MM.1S (cell line): Measurements from ENCODE around the gene BRPF3.

ENCODE experiments used
- DNase-seq: peaks from one replicate; pipeline ENCODE4 v3.0.0-alpha.2; 2015
- H2AFZ ChIP-seq: fragments of 300-600 bp; sonication (generic); 2 replicates; pipeline ENCODE4 v1.6.0; 2016; ENCODE audit warnings: antibody characterized with exemption, low read length
- H3F3A ChIP-seq: fragments of 300-600 bp; sonication (generic); 2 replicates; pipeline ENCODE4 v1.6.1; 2016; ENCODE audit warnings: mild to moderate bottlenecking, antibody characterized with exemption, low read length, moderate library complexity, mixed read lengths; ENCODE audit not compliant: insufficient read depth
- H3K27ac ChIP-seq: fragments of 300-600 bp; sonication (generic); 2 replicates; pipeline ENCODE4 v1.5.1; 2016; ENCODE audit warnings: mild to moderate bottlenecking, low read length
- H3K27me3 ChIP-seq: fragments of 300-600 bp; sonication (generic); replicated peaks from 2 replicates; pipeline ENCODE4 v1.6.0; 2016; ENCODE audit warnings: low read length; ENCODE audit not compliant: insufficient read depth
- H3K36me3 ChIP-seq: fragments of 300-600 bp; sonication (generic); replicated peaks from 2 replicates; pipeline ENCODE4 v1.6.1; 2016; ENCODE audit warnings: mild to moderate bottlenecking, low read length, mixed read lengths; ENCODE audit not compliant: insufficient read depth
- H3K4me1 ChIP-seq: fragments of 300-600 bp; sonication (generic); 2 replicates; pipeline ENCODE4 v1.6.1; 2016; ENCODE audit warnings: low read length, mixed read lengths
- H3K4me2 ChIP-seq: fragments of 300-600 bp; sonication (generic); 2 replicates; pipeline ENCODE4 v1.6.0; 2016; ENCODE audit warnings: low read depth, low read length
- H3K4me3 ChIP-seq: fragments of 300-600 bp; sonication (generic); 2 replicates; pipeline ENCODE4 v1.5.1; 2016; ENCODE audit warnings: low read length, mixed read lengths
- H3K79me2 ChIP-seq: fragments of 300-600 bp; sonication (generic); 2 replicates; pipeline ENCODE4 v1.6.1; 2016; ENCODE audit warnings: mixed run types, low read length, mixed read lengths
- H3K9ac ChIP-seq: fragments of 300-600 bp; sonication (generic); 2 replicates; pipeline ENCODE4 v1.6.1; 2016; ENCODE audit warnings: low read length, mixed read lengths
- H3K9me2 ChIP-seq: fragments of 300-600 bp; sonication (generic); replicated peaks from 2 replicates; pipeline ENCODE4 v1.6.1; 2016; ENCODE audit warnings: mild to moderate bottlenecking, low read length, mixed read lengths; ENCODE audit not compliant: insufficient read depth
- H3K9me3 ChIP-seq: fragments of 300-600 bp; sonication (generic); replicated peaks from 2 replicates; pipeline ENCODE4 v1.6.1; 2016; ENCODE audit warnings: mild to moderate bottlenecking, low read length, mixed read lengths; ENCODE audit not compliant: insufficient read depth
- H4K20me1 ChIP-seq: fragments of 300-600 bp; sonication (generic); 2 replicates; pipeline ENCODE4 v1.6.1; 2016; ENCODE audit warnings: mild to moderate bottlenecking, low read length, moderate library complexity, mixed read lengths; ENCODE audit not compliant: insufficient read depth
- CTCF ChIP-seq: fragments of 300-600 bp; sonication (generic); IDR thresholded peaks from 2 replicates; pipeline ENCODE4 v1.5.1; 2016; ENCODE audit warnings: antibody characterized with exemption, low read length, mixed read lengths
- EZH2 ChIP-seq: fragments of 300-600 bp; sonication (generic); optimal IDR thresholded peaks from 2 replicates; pipeline ENCODE3; 2017; ENCODE audit warnings: low read depth, mild to moderate bottlenecking, antibody characterized with exemption, low read length, mixed read lengths
- EZH2phosphoT487 ChIP-seq: fragments of 300-600 bp; sonication (generic); IDR thresholded peaks from 2 replicates; pipeline ENCODE4 v1.6.1; 2018; ENCODE audit warnings: antibody characterized with exemption, low read length

BRPF3 gene

GRCh38 chr6:36227379-36228228 lies 31.1 kb downstream of the BRPF3 start:
- Histone ChIP-seq H3K9me3 (no peaks in the 10 kb centered on the region), H3K27ac (no peak overlapping the region), H3K9me2 (no peaks in the 10 kb centered on the region), H3K4me1 (no peaks in the 10 kb centered on the region), H3K36me3 (0 out of 2 replicates have a peak, but pooled peaks cover 5% of the 10 kb centered on the region), H3K9ac (no peak overlapping the region), H3K4me2 (no peak overlapping the region), H4K20me1 (no peaks in the 10 kb centered on the region), H2AFZ (no peak overlapping the region), H3K79me2 (no peaks in the 10 kb centered on the region), H3K4me3 (no peak overlapping the region), H3K27me3 (no peaks in the 10 kb centered on the region), H3F3A (no peaks in the 10 kb centered on the region)
- no peak for DNase-seq
- TF ChIP-seq EZH2phosphoT487 (no peak), CTCF (no peak), EZH2 (no peak)

- Histone ChIP-seq H3K79me2 (no peaks in the 10 kb centered on the region), H3K9me3 (no peaks in the 10 kb centered on the region), H3F3A (no peaks in the 10 kb centered on the region), H2AFZ (no peak overlapping the region), H3K4me2 (no peak overlapping the region), H4K20me1 (no peaks in the 10 kb centered on the region), H3K36me3 (no peaks in the 10 kb centered on the region; the same call in 1 of the 2 replicates), H3K4me3 (no peak overlapping the region), H3K9ac (no peak overlapping the region), H3K9me2 (no peaks in the 10 kb centered on the region), H3K27ac (no peak overlapping the region), H3K27me3 (no peaks in the 10 kb centered on the region), H3K4me1 (no peaks in the 10 kb centered on the region)
- no peak for DNase-seq
- TF ChIP-seq EZH2 (no peak), CTCF (no peak), EZH2phosphoT487 (no peak)
Observed at GRCh38 chr6:36229223-36229622, 32.7 kb downstream of the BRPF3 start.

GRCh38 chr6:36230371-36230770 lies 33.8 kb downstream of the BRPF3 start:
- no peak for DNase-seq
- Histone ChIP-seq H3K4me1 (no peaks in the 10 kb centered on the region), H3K36me3 (no peaks in the 10 kb centered on the region; the same call in 1 of the 2 replicates), H4K20me1 (no peaks in the 10 kb centered on the region), H3K9me2 (no peaks in the 10 kb centered on the region), H3K27me3 (no peaks in the 10 kb centered on the region), H2AFZ (no peak overlapping the region), H3K9ac (no peak overlapping the region), H3K4me3 (no peak overlapping the region), H3K9me3 (no peaks in the 10 kb centered on the region), H3K4me2 (no peak overlapping the region), H3K79me2 (no peaks in the 10 kb centered on the region), H3F3A (no peaks in the 10 kb centered on the region), H3K27ac (no peak overlapping the region)
- TF ChIP-seq CTCF: no peak
- no peak for TF ChIP-seq EZH2phosphoT487
- TF ChIP-seq EZH2: no peak
